ENCODE data around the gene PNLIPRP3.
A peak's percentile ranks its signal among the peaks of the same experiment; 100 is the strongest.

The PNLIPRP3 gene

GRCh38 chr10:116465546-116465945, 37.9 kb downstream of the PNLIPRP3 start:
- TF ChIP-seq CTCF (IDR thresholded peaks at IDR 0.05): no peak
- no peak for TF ChIP-seq ZFX (IDR thresholded peaks at IDR 0.05; ENCODE audit: borderline replicate concordance)
- H3K27ac ChIP-seq: no peak overlapping the region

- no peak for TF ChIP-seq ZFX (IDR thresholded peaks at IDR 0.05; ENCODE audit: borderline replicate concordance)
- no peak for TF ChIP-seq CTCF (IDR thresholded peaks at IDR 0.05)
- no peak overlapping the region for H3K27ac ChIP-seq
These were observed 39.2 kb downstream of the PNLIPRP3 start for GRCh38 chr10:116466715-116467422.

DNA sequence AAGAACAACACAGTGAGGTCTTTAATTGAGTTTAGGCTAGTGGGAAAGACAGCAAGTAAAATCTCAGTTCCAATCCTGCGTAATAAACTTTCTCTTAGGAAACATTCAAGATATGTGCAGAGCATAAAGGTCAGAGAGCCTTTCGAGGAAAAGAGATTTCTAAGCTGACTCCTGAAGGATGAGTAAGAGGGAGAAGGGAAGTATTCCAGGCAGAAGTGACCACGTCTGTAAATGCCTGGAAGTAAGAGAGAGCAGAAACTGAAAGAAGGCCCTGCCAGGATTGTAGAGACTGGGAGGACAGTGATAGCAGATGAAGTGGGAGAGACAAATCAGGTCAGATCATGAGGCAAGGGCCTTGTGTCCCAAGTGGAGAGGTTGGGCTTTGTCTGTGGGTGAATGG, 41.8 kb downstream of the PNLIPRP3 start:
- TF ChIP-seq ZFX (IDR thresholded peaks at IDR 0.05; ENCODE audit: borderline replicate concordance): no peak
- no peak for TF ChIP-seq CTCF (IDR thresholded peaks at IDR 0.05)
- H3K27ac ChIP-seq: no peak overlapping the region

DNA sequence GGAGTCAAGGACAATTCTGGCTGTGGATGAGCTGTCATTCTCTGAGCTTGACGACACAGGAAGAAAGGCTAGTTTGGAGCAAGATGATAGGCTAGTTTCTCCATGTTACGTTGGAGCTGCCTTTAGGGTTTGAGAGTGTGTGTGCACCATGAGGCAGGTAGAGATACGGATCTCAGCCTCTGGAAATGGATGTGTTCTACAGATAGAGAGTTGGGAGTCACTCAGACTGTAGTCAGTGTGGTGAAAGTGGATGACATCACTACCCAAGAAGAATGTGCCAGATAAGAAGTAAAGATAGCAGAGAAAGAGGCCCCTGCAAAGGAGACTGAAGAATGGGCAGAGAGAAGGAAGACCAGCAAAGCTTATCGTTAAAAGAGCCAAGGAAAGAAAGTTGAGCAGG, 42.4 kb downstream of the PNLIPRP3 start:
- TF ChIP-seq ZFX (IDR thresholded peaks at IDR 0.05; ENCODE audit: borderline replicate concordance) (no peak), CTCF (IDR thresholded peaks at IDR 0.05) (no peak)
- H3K27ac ChIP-seq: no peak overlapping the region

DNA sequence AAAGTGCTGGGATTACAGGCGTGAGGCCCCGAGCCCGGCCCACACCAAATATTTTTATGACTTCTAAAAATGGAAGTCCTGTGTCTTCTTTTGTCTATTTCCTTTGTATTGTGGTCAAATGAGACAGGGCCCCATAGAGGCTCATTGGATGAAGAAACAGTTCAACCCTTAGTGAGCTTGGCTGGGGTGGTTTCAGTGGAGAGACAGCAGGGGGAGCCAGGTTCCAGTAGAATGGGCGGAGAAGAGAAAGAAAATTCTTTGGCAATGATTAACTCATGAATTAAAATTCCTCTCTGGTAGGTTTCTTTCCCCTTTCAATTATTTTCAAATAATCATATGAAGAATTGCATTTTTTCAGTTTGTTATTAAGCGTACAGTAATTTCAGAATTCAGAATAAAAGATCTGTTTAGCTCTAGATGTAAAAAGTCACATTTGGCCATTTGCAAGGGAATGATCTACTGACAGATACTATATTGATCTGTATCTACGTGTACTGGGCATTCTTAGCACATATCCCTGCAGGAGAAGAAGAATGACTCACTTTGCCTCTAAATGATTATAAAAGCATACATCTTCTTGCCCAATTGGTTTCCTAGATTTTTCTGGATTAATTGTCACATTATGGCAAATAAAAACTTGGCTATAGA, 43.2 kb downstream of the PNLIPRP3 start:
- no peak overlapping the region for H3K27ac ChIP-seq
- TF ChIP-seq ZFX (IDR thresholded peaks at IDR 0.05; ENCODE audit: borderline replicate concordance) (no peak), CTCF (IDR thresholded peaks at IDR 0.05) (peak; percentile 84)

- TF ChIP-seq ZFX (IDR thresholded peaks at IDR 0.05; ENCODE audit: borderline replicate concordance) (no peak), CTCF (IDR thresholded peaks at IDR 0.05) (no peak)
- no peak overlapping the region for H3K27ac ChIP-seq
These were observed 45.2 kb downstream of the PNLIPRP3 start for GRCh38 chr10:116472891-116473290.

GRCh38 chr10:116475866-116476265, 48.2 kb downstream of the PNLIPRP3 start:
- no peak for TF ChIP-seq CTCF (IDR thresholded peaks at IDR 0.05)
- no peak for TF ChIP-seq ZFX (IDR thresholded peaks at IDR 0.05; ENCODE audit: borderline replicate concordance)
- no peak overlapping the region for H3K27ac ChIP-seq
